Smooth muscle cell of bladder (primary cell): Measurements from ENCODE around the gene ZNF787. TPM values are rescaled to one million over a fixed set of nuclear protein-coding genes. Genes with fewer than 3 reads are reported as not detected.

Source experiments
- total RNA-seq: library from RNA; depleted of rRNA; stranded (reverse); fragments of >200 nt; gene quantifications from 2 replicates; pipeline ENCODE4 v1.2.3, GENCODE V29; 2014

ZNF787 gene
- total RNA-seq, result 19.6 and 20.2 TPM in 2 replicates

DNA sequence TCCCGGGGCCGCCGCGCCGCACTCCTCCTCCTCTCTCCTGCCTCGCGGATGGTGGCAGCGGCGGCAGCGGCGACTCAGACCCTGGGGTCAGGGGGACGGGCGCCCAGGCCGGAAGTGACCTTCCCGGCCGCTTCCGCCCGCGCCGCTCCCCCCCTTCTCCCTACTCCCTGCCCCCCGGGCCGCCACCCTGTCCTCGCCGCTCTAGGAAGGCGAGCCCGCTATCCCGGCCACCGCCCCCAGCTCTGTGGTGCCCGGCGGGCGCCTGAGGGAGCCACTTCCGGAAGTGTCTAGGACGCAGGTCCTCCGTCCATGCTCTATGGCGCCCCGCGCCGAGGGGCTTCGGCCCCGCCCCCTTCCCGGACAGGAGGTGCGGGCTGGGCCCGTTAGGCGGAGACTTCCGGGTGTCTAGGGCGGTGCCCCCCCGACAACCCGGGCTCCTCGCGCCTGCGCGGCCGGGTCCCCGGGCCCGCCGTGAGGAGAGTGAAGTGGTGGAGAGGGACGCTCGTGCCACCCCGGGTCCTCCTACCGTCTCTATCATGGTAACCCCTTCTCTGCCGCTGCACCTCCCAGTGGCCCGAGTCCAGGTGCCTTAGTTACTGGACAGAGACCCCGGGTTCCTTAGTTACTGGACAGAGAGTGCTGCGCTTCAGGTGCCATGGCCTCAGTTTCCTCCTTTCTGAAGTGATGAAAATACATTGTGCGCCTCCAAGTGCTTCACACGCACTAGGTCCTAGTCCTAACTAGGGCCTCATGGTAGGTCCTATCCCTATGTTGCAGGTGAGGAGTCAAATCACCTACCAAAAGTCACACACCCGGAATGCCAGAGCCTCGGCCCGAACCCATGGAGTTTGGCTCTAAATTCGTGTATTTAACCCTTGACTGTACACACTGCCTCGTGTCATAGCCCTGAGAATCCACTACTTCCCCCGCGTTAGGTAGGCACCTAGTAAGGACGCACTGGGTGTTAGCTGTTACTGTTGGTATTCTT is at the start of gene ZNF787:
Gene ZNF787, minus strand, starts transcription at position 116 of the 988 bp plus-strand sequence. CDS start 18,078 bp downstream, outside the sequence.

DNA sequence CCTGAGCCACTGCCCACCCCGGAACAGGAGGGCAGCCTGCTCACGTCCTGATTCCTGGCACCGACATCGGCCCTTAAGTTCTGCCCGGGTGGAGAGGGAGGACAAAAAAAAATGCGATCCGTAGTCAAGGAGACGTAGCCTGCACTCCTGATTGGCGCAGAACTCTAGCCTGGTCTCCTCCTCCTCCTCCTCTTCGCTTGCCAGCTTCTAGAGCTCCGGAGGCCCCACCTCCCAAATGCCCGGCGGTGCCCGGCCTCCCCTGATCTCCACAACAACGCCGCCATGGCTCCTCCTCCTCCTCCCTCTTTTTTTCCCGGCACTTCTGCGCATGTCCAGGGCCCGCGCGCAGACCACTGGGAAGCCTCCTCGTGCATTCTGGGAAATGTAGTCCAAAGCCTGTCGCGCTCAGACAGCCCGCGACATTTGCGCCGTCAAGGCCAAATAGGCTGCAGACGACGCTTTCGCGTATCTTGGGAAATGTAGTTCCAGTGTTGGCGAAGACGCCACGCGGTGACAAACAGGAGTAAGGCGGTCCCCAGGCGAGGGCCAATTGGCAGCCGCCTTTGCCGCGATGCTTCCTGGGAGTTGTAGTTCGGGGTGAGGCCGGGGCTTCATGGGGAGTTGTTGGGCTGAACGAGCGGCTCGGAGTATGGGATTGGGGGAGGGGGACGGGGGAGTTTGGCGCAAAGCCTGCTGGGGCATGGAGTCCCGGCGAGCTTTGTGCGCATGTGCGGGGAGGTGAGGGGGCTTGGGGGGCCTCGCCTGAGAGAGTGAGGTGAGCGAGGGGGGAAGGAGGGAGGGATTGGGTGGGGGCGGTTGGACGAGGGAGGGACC is 19.7 kb upstream of the ZNF787 start, which contains the start of gene ZNF444:
Gene ZNF444, plus strand, starts transcription at position 705 of the 834 bp plus-strand sequence. CDS start 5,625 bp downstream, outside the sequence.

Other genes starting within 250 kb of the ZNF787 start
- gene NLRP13, start 189.0 kb downstream of the ZNF787 start, total RNA-seq, result not detected in 2 replicates
- gene NLRP8, start 173.5 kb downstream of the ZNF787 start, total RNA-seq, result not detected in 2 replicates
- not detected in 2 replicates for gene NLRP5, start 134.5 kb downstream of the ZNF787 start, total RNA-seq
- gene ZNF444, start 20.0 kb upstream of the ZNF787 start, total RNA-seq, result 8.2 and 9.7 TPM in 2 replicates
- gene GALP, start 54.7 kb upstream of the ZNF787 start, total RNA-seq, result not detected in 2 replicates
- gene ZSCAN5B, start 76.5 kb upstream of the ZNF787 start, total RNA-seq, result not detected in 2 replicates
- gene ZSCAN5C, start 81.0 kb upstream of the ZNF787 start, total RNA-seq, result not detected in 2 replicates
- not detected in 2 replicates for gene EDDM13, start 151.5 kb upstream of the ZNF787 start, total RNA-seq
- 6.0 and 6.7 TPM in 2 replicates for gene ZSCAN5A, start 193.5 kb upstream of the ZNF787 start, total RNA-seq